Measurements from ENCODE around the gene DGKI. TPM values are rescaled to one million over a fixed set of nuclear protein-coding genes. Genes with fewer than 3 reads are reported as not detected.

DGKI gene
- total and polyA plus RNA-seq, 2 experiments from 2014 or later = 0.16 to 1.0 TPM

DNA sequence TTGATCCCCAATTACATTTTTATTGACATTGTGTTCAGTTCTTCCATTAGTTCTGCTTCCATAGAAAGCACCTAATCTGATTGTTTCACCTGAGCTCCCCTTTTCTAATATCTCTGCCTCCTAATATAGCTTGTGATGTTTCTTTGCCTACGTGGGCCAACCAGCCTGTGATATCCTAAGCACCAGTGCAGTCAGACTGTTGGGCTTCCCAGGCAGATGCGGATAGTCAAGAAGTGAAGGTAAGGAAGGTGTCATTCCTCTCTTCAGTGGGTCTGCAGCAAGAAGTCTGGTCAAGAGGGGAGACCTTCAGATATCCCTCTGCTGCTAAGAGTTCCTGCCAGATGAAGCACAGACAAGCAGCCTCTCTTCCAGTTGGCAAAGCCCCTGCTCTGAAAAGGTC lies 16.2 kb upstream of the DGKI start:
- ATAC-seq = no peak
- no peak for DNase-seq (ENCODE audit: low spot score)
- Mint-ChIP-seq H3K36me3 (ENCODE audit: low read depth) (peaks cover 23% of the 10 kb centered on the region; the same call in 2 of the 3 replicates), H3K4me1 (peaks cover 10% of the 10 kb centered on the region), H3K27ac (no peak overlapping the region), H3K4me3 (no peak overlapping the region), H3K9me3 (no peaks in the 10 kb centered on the region; the same call in 2 of the 3 replicates), H3K27me3 (ENCODE audit: insufficient read depth, low read depth, poor library complexity) (no peaks in the 10 kb centered on the region)
- Histone ChIP-seq H3K27me3 (ENCODE audit: insufficient read depth) (no peaks in the 10 kb centered on the region), H3K4me3 (no peak overlapping the region), H3K79me2 (replicated peaks; ENCODE audit: insufficient read depth) (no peaks in the 10 kb centered on the region), H3K36me3 (ENCODE audit: insufficient read depth) (no peaks in the 10 kb centered on the region), H3K4me2 (no peak overlapping the region), H2AFZ (no peak overlapping the region), H3K4me1 (ENCODE audit: insufficient read depth) (peaks cover 6% of the 10 kb centered on the region; the same call in 1 of the 2 replicates), H4K20me1 (replicated peaks; ENCODE audit: insufficient read depth) (no peaks in the 10 kb centered on the region), H3K9me2 (ENCODE audit: insufficient read depth) (no peaks in the 10 kb centered on the region; the same call in 1 of the 2 replicates), H3K27ac (ENCODE audit: low read depth) (no peak overlapping the region), H3F3A (replicated peaks; ENCODE audit: low read depth) (no peaks in the 10 kb centered on the region)
- no peak for TF ChIP-seq POLR2AphosphoS5 (IDR thresholded peaks at IDR 0.05; ENCODE audit: low read depth)
- TF ChIP-seq, protein P1, sequence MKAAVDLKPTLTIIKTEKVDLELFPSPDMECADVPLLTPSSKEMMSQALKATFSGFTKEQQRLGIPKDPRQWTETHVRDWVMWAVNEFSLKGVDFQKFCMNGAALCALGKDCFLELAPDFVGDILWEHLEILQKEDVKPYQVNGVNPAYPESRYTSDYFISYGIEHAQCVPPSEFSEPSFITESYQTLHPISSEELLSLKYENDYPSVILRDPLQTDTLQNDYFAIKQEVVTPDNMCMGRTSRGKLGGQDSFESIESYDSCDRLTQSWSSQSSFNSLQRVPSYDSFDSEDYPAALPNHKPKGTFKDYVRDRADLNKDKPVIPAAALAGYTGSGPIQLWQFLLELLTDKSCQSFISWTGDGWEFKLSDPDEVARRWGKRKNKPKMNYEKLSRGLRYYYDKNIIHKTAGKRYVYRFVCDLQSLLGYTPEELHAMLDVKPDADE (IDR thresholded peaks at IDR 0.05) = no peak
- TF ChIP-seq ZNF114 (CRISPR knock-in tag; IDR thresholded peaks at IDR 0.05) = no peak
- TF ChIP-seq ZNF331 (CRISPR knock-in tag; IDR thresholded peaks at IDR 0.05; ENCODE audit: low read depth) = no peak
- no peak for TF ChIP-seq STAT1 (IDR thresholded peaks at IDR 0.05; ENCODE audit: unreplicated experiment)
- TF ChIP-seq EZH2 (IDR thresholded peaks at IDR 0.05; ENCODE audit: low read depth, unreplicated experiment) = no peak
- TF ChIP-seq JUNB (IDR thresholded peaks at IDR 0.05; ENCODE audit: unreplicated experiment) = no peak
- TF ChIP-seq CREB1 (CRISPR knock-in tag; IDR thresholded peaks at IDR 0.05; ENCODE audit: low read depth) = no peak
- TF ChIP-seq, protein P2, sequence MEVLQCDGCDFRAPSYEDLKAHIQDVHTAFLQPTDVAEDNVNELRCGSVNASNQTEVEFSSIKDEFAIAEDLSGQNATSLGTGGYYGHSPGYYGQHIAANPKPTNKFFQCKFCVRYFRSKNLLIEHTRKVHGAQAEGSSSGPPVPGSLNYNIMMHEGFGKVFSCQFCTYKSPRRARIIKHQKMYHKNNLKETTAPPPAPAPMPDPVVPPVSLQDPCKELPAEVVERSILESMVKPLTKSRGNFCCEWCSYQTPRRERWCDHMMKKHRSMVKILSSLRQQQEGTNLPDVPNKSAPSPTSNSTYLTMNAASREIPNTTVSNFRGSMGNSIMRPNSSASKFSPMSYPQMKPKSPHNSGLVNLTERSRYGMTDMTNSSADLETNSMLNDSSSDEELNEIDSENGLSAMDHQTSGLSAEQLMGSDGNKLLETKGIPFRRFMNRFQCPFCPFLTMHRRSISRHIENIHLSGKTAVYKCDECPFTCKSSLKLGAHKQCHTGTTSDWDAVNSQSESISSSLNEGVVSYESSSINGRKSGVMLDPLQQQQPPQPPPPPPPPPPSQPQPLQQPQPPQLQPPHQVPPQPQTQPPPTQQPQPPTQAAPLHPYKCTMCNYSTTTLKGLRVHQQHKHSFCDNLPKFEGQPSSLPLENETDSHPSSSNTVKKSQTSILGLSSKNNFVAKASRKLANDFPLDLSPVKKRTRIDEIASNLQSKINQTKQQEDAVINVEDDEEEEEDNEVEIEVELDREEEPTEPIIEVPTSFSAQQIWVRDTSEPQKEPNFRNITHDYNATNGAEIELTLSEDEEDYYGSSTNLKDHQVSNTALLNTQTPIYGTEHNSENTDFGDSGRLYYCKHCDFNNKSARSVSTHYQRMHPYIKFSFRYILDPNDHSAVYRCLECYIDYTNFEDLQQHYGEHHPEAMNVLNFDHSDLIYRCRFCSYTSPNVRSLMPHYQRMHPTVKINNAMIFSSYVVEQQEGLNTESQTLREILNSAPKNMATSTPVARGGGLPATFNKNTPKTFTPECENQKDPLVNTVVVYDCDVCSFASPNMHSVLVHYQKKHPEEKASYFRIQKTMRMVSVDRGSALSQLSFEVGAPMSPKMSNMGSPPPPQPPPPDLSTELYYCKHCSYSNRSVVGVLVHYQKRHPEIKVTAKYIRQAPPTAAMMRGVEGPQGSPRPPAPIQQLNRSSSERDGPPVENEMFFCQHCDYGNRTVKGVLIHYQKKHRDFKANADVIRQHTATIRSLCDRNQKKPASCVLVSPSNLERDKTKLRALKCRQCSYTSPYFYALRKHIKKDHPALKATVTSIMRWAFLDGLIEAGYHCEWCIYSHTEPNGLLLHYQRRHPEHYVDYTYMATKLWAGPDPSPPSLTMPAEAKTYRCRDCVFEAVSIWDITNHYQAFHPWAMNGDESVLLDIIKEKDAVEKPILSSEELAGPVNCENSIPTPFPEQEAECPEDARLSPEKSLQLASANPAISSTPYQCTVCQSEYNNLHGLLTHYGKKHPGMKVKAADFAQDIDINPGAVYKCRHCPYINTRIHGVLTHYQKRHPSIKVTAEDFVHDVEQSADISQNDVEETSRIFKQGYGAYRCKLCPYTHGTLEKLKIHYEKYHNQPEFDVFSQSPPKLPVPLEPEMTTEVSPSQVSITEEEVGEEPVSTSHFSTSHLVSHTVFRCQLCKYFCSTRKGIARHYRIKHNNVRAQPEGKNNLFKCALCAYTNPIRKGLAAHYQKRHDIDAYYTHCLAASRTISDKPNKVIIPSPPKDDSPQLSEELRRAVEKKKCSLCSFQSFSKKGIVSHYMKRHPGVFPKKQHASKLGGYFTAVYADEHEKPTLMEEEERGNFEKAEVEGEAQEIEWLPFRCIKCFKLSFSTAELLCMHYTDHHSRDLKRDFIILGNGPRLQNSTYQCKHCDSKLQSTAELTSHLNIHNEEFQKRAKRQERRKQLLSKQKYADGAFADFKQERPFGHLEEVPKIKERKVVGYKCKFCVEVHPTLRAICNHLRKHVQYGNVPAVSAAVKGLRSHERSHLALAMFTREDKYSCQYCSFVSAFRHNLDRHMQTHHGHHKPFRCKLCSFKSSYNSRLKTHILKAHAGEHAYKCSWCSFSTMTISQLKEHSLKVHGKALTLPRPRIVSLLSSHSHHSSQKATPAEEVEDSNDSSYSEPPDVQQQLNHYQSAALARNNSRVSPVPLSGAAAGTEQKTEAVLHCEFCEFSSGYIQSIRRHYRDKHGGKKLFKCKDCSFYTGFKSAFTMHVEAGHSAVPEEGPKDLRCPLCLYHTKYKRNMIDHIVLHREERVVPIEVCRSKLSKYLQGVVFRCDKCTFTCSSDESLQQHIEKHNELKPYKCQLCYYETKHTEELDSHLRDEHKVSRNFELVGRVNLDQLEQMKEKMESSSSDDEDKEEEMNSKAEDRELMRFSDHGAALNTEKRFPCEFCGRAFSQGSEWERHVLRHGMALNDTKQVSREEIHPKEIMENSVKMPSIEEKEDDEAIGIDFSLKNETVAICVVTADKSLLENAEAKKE (CRISPR knock-in tag; IDR thresholded peaks at IDR 0.05) = no peak
- no peak for TF ChIP-seq NANOG (IDR thresholded peaks at IDR 0.05; ENCODE audit: borderline replicate concordance)
- TF ChIP-seq, protein P3, sequence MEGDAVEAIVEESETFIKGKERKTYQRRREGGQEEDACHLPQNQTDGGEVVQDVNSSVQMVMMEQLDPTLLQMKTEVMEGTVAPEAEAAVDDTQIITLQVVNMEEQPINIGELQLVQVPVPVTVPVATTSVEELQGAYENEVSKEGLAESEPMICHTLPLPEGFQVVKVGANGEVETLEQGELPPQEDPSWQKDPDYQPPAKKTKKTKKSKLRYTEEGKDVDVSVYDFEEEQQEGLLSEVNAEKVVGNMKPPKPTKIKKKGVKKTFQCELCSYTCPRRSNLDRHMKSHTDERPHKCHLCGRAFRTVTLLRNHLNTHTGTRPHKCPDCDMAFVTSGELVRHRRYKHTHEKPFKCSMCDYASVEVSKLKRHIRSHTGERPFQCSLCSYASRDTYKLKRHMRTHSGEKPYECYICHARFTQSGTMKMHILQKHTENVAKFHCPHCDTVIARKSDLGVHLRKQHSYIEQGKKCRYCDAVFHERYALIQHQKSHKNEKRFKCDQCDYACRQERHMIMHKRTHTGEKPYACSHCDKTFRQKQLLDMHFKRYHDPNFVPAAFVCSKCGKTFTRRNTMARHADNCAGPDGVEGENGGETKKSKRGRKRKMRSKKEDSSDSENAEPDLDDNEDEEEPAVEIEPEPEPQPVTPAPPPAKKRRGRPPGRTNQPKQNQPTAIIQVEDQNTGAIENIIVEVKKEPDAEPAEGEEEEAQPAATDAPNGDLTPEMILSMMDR (conservative IDR thresholded peaks at IDR 0.05; ENCODE audit: low read depth in 2 of 2) = no peak
- no peak for TF ChIP-seq EZH2phosphoT487 (IDR thresholded peaks at IDR 0.05; ENCODE audit: unreplicated experiment)
- TF ChIP-seq, protein P4, sequence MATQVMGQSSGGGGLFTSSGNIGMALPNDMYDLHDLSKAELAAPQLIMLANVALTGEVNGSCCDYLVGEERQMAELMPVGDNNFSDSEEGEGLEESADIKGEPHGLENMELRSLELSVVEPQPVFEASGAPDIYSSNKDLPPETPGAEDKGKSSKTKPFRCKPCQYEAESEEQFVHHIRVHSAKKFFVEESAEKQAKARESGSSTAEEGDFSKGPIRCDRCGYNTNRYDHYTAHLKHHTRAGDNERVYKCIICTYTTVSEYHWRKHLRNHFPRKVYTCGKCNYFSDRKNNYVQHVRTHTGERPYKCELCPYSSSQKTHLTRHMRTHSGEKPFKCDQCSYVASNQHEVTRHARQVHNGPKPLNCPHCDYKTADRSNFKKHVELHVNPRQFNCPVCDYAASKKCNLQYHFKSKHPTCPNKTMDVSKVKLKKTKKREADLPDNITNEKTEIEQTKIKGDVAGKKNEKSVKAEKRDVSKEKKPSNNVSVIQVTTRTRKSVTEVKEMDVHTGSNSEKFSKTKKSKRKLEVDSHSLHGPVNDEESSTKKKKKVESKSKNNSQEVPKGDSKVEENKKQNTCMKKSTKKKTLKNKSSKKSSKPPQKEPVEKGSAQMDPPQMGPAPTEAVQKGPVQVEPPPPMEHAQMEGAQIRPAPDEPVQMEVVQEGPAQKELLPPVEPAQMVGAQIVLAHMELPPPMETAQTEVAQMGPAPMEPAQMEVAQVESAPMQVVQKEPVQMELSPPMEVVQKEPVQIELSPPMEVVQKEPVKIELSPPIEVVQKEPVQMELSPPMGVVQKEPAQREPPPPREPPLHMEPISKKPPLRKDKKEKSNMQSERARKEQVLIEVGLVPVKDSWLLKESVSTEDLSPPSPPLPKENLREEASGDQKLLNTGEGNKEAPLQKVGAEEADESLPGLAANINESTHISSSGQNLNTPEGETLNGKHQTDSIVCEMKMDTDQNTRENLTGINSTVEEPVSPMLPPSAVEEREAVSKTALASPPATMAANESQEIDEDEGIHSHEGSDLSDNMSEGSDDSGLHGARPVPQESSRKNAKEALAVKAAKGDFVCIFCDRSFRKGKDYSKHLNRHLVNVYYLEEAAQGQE (IDR thresholded peaks at IDR 0.05; ENCODE audit: unreplicated experiment) = no peak

Measured in GM23338 (cell line).